ENCODE measurements around the gene C16orf78.

The C16orf78 gene

GRCh38 chr16:49400611-49401010, 27.0 kb downstream of the C16orf78 start:
- Histone ChIP-seq H3K4me3 (ENCODE audit: low read depth, low read length) (no peak overlapping the region), H3K27me3 (ENCODE audit: control insufficient read depth, insufficient read depth, low read length) (peaks cover 2% of the 10 kb centered on the region), H3K4me1 (ENCODE audit: control insufficient read depth, insufficient read depth, low read length) (no peaks in the 10 kb centered on the region), H3K9me3 (ENCODE audit: control insufficient read depth, insufficient read depth, low read length) (peaks cover 4% of the 10 kb centered on the region), H3K9ac (ENCODE audit: low read depth, low read length) (no peak overlapping the region), H3K36me3 (ENCODE audit: control insufficient read depth, insufficient read depth, low read length) (no peaks in the 10 kb centered on the region)

- no peaks in the 10 kb centered on the region for H3K36me3 ChIP-seq (ENCODE audit: control insufficient read depth, insufficient read depth, low read length)
- no peak overlapping the region for H3K9ac ChIP-seq (ENCODE audit: low read depth, low read length)
- peaks cover 4% of the 10 kb centered on the region for H3K9me3 ChIP-seq (ENCODE audit: control insufficient read depth, insufficient read depth, low read length)
- H3K4me3 ChIP-seq (ENCODE audit: low read depth, low read length): no peak overlapping the region
- no peaks in the 10 kb centered on the region for H3K27me3 ChIP-seq (ENCODE audit: control insufficient read depth, insufficient read depth, low read length)
- no peaks in the 10 kb centered on the region for H3K4me1 ChIP-seq (ENCODE audit: control insufficient read depth, insufficient read depth, low read length)
Observed at GRCh38 chr16:49405123-49405522, 31.5 kb downstream of the C16orf78 start.

- peaks cover 4% of the 10 kb centered on the region for H3K9me3 ChIP-seq (ENCODE audit: control insufficient read depth, insufficient read depth, low read length)
- no peaks in the 10 kb centered on the region for H3K36me3 ChIP-seq (ENCODE audit: control insufficient read depth, insufficient read depth, low read length)
- H3K4me1 ChIP-seq (ENCODE audit: control insufficient read depth, insufficient read depth, low read length): no peaks in the 10 kb centered on the region
- H3K4me3 ChIP-seq (ENCODE audit: low read depth, low read length): no peak overlapping the region
- H3K27me3 ChIP-seq (ENCODE audit: control insufficient read depth, insufficient read depth, low read length): no peaks in the 10 kb centered on the region
- H3K9ac ChIP-seq (ENCODE audit: low read depth, low read length): no peak overlapping the region
Observed at GRCh38 chr16:49405530-49405929, 31.9 kb downstream of the C16orf78 start.

GRCh38 chr16:49407873-49408550, 34.4 kb downstream of the C16orf78 start:
- no peak overlapping the region for H3K9ac ChIP-seq (ENCODE audit: low read depth, low read length)
- peaks cover 4% of the 10 kb centered on the region for H3K9me3 ChIP-seq (ENCODE audit: control insufficient read depth, insufficient read depth, low read length)

GRCh38 chr16:49409121-49409520, 35.5 kb downstream of the C16orf78 start:
- no peaks in the 10 kb centered on the region for H3K27me3 ChIP-seq (ENCODE audit: control insufficient read depth, insufficient read depth, low read length)
- no peaks in the 10 kb centered on the region for H3K9me3 ChIP-seq (ENCODE audit: control insufficient read depth, insufficient read depth, low read length)
- H3K4me1 ChIP-seq (ENCODE audit: control insufficient read depth, insufficient read depth, low read length): no peaks in the 10 kb centered on the region

More at GRCh38 chr16:49407873-49408550, 34.4 kb downstream of the C16orf78 start:
- H3K4me3 ChIP-seq (ENCODE audit: low read depth, low read length): no peak overlapping the region
- H3K27me3 ChIP-seq (ENCODE audit: control insufficient read depth, insufficient read depth, low read length): no peaks in the 10 kb centered on the region
- H3K36me3 ChIP-seq (ENCODE audit: control insufficient read depth, insufficient read depth, low read length): no peaks in the 10 kb centered on the region
- H3K4me1 ChIP-seq (ENCODE audit: control insufficient read depth, insufficient read depth, low read length): no peaks in the 10 kb centered on the region

GRCh38 chr16:49410226-49410625, 36.6 kb downstream of the C16orf78 start:
- Histone ChIP-seq H3K4me3 (ENCODE audit: low read depth, low read length) (no peak overlapping the region), H3K4me1 (ENCODE audit: control insufficient read depth, insufficient read depth, low read length) (no peaks in the 10 kb centered on the region), H3K9ac (ENCODE audit: low read depth, low read length) (no peak overlapping the region), H3K27me3 (ENCODE audit: control insufficient read depth, insufficient read depth, low read length) (no peaks in the 10 kb centered on the region), H3K36me3 (ENCODE audit: control insufficient read depth, insufficient read depth, low read length) (no peaks in the 10 kb centered on the region), H3K9me3 (ENCODE audit: control insufficient read depth, insufficient read depth, low read length) (no peaks in the 10 kb centered on the region)

More at GRCh38 chr16:49409121-49409520, 35.5 kb downstream of the C16orf78 start:
- H3K4me3 ChIP-seq (ENCODE audit: low read depth, low read length): no peak overlapping the region
- no peaks in the 10 kb centered on the region for H3K36me3 ChIP-seq (ENCODE audit: control insufficient read depth, insufficient read depth, low read length)
- H3K9ac ChIP-seq (ENCODE audit: low read depth, low read length): no peak overlapping the region

- H3K9me3 ChIP-seq (ENCODE audit: control insufficient read depth, insufficient read depth, low read length): no peaks in the 10 kb centered on the region
- H3K4me3 ChIP-seq (ENCODE audit: low read depth, low read length): no peak overlapping the region
- H3K9ac ChIP-seq (ENCODE audit: low read depth, low read length): no peak overlapping the region
- no peaks in the 10 kb centered on the region for H3K36me3 ChIP-seq (ENCODE audit: control insufficient read depth, insufficient read depth, low read length)
- no peaks in the 10 kb centered on the region for H3K4me1 ChIP-seq (ENCODE audit: control insufficient read depth, insufficient read depth, low read length)
- no peaks in the 10 kb centered on the region for H3K27me3 ChIP-seq (ENCODE audit: control insufficient read depth, insufficient read depth, low read length)
Observed at GRCh38 chr16:49411121-49411970, 37.7 kb downstream of the C16orf78 start.

GRCh38 chr16:49414671-49415070, 41.1 kb downstream of the C16orf78 start:
- Histone ChIP-seq H3K27me3 (ENCODE audit: control insufficient read depth, insufficient read depth, low read length) (no peaks in the 10 kb centered on the region), H3K9me3 (ENCODE audit: control insufficient read depth, insufficient read depth, low read length) (no peaks in the 10 kb centered on the region), H3K4me3 (ENCODE audit: low read depth, low read length) (no peak overlapping the region), H3K36me3 (ENCODE audit: control insufficient read depth, insufficient read depth, low read length) (no peaks in the 10 kb centered on the region), H3K4me1 (ENCODE audit: control insufficient read depth, insufficient read depth, low read length) (no peaks in the 10 kb centered on the region), H3K9ac (ENCODE audit: low read depth, low read length) (no peak overlapping the region)

GRCh38 chr16:49415083-49415482, 41.5 kb downstream of the C16orf78 start:
- Histone ChIP-seq H3K27me3 (ENCODE audit: control insufficient read depth, insufficient read depth, low read length) (no peaks in the 10 kb centered on the region), H3K9ac (ENCODE audit: low read depth, low read length) (no peak overlapping the region), H3K4me3 (ENCODE audit: low read depth, low read length) (no peak overlapping the region), H3K4me1 (ENCODE audit: control insufficient read depth, insufficient read depth, low read length) (no peaks in the 10 kb centered on the region), H3K36me3 (ENCODE audit: control insufficient read depth, insufficient read depth, low read length) (no peaks in the 10 kb centered on the region), H3K9me3 (ENCODE audit: control insufficient read depth, insufficient read depth, low read length) (no peaks in the 10 kb centered on the region)

GRCh38 chr16:49416001-49416675, 42.5 kb downstream of the C16orf78 start:
- no peaks in the 10 kb centered on the region for H3K36me3 ChIP-seq (ENCODE audit: control insufficient read depth, insufficient read depth, low read length)
- H3K4me3 ChIP-seq (ENCODE audit: low read depth, low read length): no peak overlapping the region
- no peak overlapping the region for H3K9ac ChIP-seq (ENCODE audit: low read depth, low read length)
- H3K9me3 ChIP-seq (ENCODE audit: control insufficient read depth, insufficient read depth, low read length): no peaks in the 10 kb centered on the region
- no peaks in the 10 kb centered on the region for H3K4me1 ChIP-seq (ENCODE audit: control insufficient read depth, insufficient read depth, low read length)
- H3K27me3 ChIP-seq (ENCODE audit: control insufficient read depth, insufficient read depth, low read length): no peaks in the 10 kb centered on the region

- H3K27me3 ChIP-seq (ENCODE audit: control insufficient read depth, insufficient read depth, low read length): no peaks in the 10 kb centered on the region
- H3K9me3 ChIP-seq (ENCODE audit: control insufficient read depth, insufficient read depth, low read length): no peaks in the 10 kb centered on the region
- no peaks in the 10 kb centered on the region for H3K36me3 ChIP-seq (ENCODE audit: control insufficient read depth, insufficient read depth, low read length)
- no peaks in the 10 kb centered on the region for H3K4me1 ChIP-seq (ENCODE audit: control insufficient read depth, insufficient read depth, low read length)
- no peak overlapping the region for H3K4me3 ChIP-seq (ENCODE audit: low read depth, low read length)
- no peak overlapping the region for H3K9ac ChIP-seq (ENCODE audit: low read depth, low read length)
Observed at GRCh38 chr16:49417354-49417753, 43.8 kb downstream of the C16orf78 start.

All from iPS-15b (cell line).